ENCODE results near the gene VCL.
"Not testable (repeated sequence)": the region's sequence is repeated elsewhere in the genome, so short reads cannot be mapped to it uniquely, and the experiment has no call there.

The VCL gene

DNA sequence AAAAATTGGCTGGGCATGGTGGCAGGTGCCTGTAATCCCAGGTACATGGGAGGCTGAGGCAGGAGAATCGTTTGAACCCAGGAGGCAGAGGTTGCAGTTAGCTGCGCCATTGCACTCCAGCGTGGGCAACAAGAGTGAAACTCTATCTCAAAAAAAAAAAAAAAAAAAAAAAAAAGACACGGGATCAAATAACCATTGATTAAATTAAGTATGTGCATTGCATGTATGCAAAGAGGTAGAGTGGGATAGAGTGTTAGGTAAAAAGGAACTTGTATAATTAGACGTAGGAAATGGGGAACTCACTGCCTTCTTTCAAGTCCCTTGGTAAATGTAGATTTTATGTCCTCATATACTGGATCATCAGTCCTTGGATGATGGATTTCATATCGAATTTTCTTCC, 13.1 kb downstream of the VCL start:
- DNase-seq, result no peak

DNA sequence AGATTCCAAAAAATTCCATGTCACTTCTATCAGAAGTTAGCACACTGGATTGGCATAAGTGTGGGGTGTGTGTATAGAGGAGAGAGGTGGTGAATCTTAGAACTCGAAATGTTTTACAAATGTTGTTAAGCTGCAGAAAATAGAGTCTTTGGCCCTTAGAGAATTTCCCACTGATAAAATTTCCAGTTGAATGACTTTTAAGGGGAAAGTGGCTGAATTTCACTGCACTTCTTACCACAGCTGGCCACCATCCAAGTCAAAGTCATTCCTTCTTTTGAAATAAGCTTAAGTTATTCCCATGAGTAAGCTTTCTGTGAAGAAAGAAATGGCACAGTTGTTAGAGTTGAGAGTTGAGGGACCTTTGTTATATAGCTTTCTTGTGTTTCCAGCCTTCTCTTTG, 13.9 kb downstream of the VCL start:
- no peak for DNase-seq

DNA sequence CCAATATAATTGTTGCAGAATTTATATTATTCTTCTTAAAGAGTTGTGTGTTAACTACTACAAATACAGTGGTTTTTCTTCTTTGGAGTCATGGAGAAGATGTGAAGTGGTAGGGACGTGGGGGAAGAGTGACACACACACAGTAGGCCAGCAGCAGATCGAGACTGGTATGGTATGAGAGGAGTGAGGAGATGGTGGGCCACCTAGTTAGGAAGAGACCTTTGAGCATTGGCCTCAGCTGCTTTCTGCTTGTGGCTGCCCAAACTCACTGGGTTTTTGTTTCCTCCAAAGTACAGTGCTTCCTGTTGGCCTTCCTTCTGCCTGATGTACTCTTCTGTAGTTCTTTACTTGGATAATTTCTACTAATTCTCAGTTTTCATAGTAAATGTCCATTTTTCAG, 14.6 kb downstream of the VCL start:
- no peak for DNase-seq

DNA sequence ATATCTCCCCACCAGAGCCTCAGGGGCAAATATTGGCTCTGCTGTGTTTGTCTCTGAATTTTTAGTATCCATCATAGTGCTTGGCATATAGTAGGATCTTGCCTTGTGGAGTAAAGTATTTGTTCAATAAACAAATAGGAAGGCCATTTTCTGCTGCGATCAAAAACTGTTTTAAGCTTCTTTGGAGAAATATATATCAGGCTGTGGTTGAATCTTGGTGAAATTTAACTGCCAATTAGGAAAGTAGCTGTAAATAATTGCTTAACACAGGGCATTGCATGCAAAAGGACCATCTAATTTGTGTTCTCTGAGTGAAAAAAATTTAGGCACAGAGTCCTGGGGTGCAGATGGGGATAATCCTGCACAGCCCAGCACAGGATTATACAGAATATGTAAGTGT, 15.1 kb downstream of the VCL start:
- no peak for DNase-seq

DNA sequence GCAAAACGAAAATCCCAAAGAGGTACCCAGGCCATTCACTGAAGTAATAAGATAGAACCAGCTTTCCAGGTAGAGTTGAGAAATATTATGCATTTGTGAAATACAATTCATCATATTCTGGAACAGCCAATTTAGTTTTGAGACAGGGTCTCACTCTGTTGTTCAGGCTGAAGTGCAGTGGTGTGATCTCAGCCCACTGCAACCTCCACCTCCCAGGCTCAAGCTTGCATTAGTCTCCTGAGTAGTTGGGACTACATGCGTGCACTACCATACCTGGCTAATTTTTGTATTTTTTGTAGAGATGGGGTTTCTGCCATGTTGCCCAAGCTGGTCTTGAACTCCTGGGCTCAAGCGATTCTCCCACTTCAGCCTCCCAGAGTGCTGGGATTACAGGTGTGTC, 16.7 kb downstream of the VCL start:
- DNase-seq, result not testable (repeated sequence)

DNA sequence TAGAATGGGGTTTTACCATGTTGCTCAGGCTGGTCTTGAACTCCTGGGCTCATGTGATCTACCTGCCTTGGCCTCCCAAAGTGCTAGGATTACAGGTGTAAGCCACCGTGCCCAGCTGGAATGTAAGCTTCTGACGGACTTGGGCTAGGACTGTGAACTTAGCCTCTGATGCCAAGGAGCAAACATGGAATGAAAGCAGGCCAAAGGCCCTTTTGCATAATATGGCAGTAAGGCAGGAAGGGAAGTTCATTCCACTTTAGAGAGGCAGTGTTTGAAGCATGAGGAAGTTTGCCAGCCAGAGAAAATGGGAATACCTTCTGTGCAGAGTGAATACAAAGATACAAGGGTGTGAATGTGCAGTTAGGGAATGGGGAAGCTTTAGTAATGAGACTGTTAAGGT, 20.3 kb downstream of the VCL start:
- no peak for DNase-seq

DNA sequence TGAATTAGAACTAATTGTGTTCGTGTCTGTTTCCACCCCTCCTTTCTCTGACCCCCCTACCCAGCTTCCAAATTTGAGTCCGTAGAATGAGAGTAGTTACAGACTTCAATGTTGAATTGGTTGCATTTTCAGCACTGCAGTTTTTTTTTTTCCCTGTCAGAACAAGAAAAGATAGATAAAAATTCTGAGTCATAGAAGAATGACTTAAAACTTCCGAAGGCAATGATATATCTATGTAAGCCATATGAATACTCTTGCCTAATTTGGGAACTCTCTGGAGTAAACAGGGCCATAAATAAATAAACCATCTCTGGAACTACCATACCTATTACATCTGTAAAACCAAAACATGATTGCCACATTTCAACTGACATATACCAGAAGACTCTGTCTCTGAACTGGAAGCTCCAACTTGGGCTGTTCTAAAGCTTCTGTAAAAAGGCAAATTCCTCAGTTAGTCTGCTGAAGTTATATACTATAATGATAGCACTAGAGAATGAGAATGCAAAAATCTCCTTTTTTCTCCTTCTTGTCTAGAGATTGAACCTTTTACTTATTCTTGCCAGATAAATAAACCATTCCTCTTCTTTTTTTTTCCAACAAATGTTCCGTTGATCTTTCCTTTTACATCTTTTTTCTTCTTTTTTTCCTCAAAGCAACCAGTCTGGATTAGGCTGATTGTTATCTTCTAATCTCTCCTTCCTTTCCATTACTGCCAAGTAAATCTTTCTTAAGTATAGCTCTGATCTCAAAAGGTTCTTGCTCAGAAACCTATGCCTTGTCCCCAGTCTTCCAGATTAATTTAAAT, 23.5 kb downstream of the VCL start:
- no peak for DNase-seq

DNA sequence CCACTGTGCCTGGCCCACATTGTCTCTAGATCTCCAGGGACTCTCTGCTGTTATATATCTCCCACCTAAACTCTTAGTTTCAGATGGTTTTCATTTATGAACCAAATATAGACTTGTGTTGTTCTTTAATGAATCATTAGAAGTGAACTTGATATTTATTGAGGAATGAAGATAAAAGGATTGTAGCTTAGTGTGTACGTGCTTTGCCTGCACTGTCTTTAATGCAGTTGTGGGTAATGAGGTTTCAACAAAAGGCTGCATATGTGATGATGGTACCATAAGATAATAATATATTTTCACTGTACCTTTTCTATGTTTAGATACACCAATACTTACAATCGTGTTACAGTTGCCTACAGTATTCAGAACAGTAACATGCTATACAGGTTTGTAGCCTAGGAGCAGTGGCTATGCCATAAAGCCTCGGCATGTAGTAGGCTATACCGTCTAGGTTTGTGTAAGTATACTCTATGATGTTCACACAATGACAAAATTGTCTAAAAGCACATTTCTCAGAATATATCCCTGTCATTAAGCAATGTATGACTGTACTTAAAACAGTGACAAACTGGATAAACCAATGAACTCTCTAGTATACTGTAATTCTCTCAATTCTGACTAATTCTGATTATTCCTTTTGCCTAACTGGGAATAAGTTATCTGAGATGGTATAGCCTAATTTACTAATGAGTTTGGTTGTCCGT, 25.2 kb downstream of the VCL start:
- no peak for DNase-seq

DNA sequence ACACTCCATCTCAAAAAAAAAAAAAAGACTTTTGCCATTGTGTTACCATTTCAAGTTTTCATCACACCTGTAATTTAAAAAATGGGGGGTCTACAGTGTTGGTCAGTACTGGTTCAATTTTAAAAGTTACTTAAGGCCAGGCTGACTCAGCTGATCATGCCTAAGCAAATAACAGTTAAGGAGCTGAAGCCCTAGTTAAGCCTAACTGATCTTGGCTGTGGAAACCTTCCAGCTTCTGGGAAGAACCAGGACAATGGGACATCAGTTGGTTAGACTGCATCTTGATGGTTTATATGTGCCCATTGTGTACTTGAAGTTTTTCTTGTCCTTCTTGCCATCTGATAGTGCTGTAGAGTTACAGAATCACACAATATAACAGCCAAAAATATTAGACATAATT, 26.7 kb downstream of the VCL start:
- DNase-seq, result no peak

DNA sequence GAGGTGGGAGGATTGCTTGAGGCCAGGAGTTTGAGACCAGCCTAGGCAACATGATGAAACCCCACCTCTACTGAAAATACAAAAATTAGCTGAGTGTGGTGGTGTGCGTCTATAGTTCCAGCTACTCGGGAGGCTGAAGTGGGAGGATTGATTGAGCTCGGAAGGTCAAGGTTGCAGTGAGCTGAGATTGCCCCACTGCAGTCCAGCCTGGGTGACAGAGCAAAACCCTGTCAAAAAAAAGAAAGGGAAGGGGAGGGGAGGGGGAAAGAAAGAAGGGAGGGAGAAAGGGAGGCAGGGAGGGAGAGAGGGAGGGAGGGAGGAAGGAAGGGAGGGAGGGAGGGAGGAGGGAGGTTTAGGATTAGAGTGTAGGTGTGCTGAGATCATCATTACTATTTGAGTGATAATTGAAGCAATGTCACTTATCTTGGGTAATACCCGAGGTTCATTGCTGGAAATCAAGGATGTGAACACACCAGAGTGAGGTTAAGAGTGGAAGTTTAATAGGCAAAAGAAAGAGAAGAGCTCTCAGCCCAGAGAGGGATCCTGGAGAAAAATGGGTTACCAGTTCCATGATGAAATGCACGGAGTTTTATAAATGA, 27.6 kb downstream of the VCL start:
- DNase-seq, result no peak

DNA sequence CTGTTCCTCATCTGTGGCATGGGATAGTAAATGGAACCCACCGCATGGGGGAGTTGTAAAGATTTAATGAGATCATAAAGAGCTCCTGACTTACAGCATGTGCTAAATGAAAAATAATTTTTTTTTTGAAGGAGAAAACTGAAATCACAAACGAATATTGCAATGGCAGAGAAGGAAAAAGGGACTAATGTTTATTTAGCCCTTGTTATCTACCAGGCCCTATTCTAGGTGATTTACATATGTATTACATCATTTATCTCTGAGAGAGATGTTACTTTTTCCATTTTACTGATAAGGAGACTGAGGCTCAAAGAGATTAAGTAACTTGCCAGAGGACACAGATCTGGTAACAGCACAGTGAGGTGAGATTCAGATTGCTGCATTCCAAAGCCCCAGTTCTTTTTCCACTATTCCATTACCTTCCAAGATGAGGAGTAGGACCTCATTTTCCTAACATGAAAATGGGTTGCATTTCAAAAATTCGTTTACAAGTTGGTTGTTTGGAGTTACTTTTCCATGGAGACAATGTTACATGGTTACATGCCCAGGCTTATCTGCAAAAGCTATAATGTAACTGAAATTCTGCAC, 28.6 kb downstream of the VCL start:
- DNase-seq, result no peak

DNA sequence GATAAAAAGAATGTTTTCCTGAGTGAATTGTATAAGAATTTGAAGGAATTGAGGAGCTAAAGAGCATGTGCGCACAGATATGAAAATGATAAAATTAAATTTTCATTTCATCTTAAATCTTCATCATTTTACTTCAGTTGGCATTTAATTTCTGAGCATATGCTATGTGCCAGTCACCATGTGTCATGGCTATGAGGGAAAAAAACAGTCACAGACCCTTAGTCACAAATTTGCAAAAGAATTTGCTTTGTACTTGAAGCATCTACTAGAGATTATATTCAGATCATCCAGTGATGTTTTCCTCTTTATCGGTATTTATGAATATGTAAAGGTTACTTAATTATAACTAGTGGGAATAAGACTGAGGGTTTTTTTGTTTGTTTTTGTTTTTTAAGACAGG, 29.8 kb downstream of the VCL start:
- DNase-seq, result no peak

DNA sequence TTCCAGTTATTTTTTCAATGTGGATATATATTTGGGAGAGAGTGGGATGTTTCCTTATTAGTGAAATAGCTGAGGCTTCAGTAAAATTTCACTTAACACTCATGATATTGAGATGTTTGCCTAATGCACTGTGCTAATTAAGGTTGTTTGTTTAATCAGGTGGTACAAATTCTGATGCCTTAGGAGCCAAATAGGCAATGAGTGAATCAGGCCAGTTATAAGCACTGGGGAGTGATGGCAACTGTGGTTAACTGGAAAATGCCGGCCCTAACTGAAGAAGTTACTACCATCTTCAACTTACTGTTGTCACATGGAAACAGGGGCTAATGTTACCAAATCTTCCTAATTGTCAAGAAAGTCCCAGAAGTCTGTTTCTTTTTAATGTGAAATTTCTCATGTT, 32.0 kb downstream of the VCL start:
- DNase-seq, result no peak

DNA sequence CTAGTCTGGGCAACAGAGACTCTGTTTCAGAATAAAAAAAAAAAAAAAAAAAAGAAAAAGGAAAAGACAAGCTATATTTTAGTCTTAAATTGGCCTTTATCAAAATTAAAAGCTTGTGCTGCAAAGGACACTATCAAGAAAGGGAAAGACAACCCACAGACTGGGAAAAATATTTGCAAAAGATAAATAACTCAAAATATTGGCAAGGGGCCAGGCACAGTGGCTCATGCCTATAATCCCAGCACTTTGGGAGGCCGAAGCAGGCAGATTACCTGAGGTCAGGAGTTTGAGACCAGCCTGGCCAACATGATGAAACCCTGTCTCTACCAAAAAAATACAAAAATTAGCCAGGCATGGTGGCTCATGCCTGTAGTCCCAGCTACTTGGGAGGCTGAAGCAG, 34.3 kb downstream of the VCL start:
- DNase-seq, result not testable (repeated sequence)

DNA sequence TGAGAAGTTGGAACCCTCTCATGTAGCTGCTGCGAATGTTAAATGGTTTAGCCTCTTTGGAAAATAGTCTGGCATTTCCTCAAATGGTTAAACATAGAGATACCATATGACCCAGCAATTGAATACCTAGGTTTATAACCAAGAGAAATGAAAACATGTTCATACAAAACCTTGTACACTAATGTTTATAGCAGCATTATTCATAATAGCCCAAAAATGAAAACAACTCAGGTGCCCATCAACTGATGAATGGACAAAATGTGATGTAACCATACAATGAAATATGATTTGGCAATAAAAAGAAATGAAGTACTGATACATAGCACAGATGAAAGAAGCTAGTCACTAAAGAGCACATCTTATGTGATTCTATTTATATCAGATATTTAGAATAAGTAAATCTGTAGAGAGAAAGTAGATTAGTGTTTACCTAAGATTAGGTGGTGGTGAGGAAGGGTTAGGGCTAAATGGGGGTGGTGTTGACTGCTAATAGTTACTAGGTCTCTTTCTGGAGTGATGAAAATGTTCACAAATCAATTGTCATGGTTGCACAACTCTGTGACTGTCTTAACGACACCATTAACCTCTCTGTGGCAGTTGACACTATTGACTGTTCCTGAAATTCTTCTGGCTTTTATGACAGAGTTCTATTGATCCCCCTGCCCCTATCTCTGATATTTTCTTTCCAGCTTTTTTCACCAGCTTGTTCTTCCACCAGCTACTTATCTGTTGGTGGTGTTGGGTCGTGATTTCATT, 35.2 kb downstream of the VCL start:
- DNase-seq, result no peak

DNA sequence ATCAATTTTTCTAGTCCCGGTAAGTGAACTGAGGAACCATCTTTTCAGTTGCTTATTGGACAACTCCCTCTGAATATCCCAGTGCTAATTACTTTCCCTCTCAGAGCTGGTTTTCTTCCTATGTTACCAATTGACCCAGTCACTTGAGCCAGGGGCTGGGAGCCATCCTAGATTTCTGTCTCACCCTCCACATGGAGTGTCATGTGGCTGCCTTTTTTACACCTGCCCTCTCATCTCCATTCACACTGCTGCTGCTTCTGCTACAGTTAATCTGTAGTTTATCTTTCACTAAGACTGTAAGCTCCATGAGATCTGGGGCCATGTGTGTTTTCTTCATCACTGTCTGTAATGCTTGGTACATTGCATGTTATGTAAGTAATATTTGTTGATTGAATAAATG, 35.8 kb downstream of the VCL start:
- no peak for DNase-seq

DNA sequence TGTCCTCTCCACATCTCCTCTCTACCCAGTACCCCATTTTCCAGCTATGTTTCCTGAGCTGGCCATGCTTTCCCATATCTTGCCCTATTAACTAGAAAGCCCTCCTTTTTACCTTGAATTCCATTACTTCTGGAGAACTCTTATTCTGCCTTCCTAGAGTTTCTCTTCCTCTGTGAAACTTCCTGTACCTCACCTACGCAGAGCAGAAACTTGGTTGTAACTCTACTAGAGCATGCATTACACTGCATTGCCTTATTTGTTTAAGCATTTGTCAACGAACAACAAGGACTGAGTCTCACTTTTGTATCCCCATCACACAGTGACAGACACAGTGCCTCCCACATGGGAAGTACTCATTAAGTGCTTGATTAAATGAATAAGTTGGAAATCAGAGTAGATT, 36.4 kb downstream of the VCL start:
- DNase-seq, result no peak

DNA sequence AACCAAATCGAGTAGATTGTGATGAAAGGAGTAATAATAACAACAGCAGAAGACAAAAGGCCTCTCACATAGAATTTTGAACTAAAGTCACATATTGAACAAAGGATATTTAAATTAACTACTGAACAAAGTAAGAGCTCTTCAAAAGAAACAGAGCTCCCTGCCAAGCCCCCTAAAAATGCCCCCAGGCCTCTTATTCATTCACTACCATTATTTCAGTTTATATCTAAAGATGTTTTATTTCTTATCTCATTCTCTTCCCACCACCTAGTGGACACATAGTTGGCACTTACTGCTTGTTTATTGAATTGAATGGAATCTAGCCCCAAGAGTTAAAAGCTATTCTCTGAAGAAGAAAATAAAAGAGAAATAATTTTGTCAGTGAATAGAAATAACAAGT, 37.4 kb downstream of the VCL start:
- peak; percentile 29 for DNase-seq

DNA sequence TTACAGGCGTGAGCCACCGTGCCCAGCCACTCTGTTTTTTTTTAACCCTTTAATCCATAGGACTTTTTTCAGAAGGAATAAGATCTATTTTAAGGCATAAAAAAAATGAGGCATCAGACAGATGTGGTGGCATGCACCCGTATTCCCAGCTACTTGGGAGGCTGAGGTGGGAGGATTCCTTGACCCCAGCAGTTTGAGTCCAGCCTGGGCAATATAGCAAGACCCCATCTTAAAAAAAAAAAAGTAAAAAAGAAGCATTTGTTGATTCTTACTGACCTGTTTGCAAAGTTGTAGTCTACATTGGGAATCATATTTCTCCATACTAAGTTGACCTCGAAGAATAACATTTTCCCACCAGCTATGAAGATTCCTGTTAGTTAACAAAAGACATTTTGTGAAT, 38.6 kb downstream of the VCL start:
- DNase-seq, result no peak

DNA sequence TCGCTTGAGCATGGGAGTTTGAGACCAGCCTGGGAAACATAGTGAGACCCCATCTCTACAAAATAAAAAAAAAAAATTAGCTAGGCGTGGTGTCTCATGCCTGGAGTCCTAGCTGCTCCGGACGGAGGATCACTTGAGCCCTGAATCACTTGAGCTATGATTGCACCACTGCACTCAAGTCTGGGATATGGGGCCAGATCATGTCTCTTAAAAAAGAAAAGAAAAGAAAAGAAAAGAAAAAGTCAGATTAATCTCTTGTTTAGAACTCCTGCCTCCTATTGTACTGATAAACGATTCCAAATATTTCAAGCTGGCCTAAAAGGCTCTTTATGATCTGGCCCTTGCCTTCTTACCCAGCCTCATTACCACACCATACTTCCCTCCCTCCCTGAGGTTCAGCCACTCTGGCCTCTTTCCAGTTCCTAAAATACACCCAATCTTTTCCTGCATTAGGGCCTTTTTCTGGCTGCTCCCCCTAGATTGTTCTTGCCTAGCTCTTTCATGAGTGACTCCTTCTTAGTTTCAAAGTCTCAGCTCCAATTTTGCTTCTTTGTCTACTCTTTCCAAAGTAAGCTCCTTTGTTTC, 41.7 kb downstream of the VCL start:
- DNase-seq, result no peak

DNA sequence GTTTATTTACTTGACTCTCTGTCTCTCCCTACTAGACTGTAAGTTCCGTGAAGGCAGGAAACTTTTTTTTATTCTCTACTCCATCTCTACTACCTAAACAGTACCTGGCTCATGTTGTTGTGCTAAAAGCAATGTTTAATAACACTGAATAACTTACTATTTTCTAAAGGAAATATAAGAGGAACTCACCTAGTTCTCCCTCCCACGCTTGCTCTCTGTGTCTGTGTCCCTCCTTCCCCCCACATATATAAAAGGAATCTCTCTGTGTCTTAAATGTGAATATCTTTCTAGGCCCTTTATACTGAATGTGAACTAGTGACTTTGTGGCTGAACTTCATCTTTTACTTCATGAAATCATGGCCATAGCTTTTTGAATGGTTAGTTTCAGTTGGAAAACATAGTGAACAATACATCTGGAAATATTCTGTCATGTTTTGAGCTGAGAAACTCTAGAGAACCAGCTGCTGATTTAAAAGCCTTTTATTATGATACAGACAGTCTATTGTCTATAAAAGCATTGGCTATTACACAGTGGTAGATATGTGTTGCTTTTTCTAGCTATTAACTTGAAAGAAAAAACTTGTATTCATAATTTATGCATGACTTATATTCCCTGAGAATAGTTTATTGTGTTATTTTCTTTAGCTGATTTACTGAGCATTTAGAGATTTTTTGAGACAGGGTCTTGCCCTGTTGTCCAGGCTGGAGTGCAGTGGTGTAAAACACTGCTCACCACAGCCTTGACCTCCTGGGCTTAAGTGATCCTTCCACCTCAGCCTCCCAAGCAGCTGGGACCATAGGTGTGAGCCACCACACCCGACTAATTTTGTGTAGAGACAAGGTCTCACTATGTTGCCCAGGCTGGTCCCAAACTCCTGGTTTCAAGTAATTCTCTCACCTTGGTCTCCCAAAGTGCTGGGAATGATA, 42.5 kb downstream of the VCL start:
- DNase-seq, result no peak

DNA sequence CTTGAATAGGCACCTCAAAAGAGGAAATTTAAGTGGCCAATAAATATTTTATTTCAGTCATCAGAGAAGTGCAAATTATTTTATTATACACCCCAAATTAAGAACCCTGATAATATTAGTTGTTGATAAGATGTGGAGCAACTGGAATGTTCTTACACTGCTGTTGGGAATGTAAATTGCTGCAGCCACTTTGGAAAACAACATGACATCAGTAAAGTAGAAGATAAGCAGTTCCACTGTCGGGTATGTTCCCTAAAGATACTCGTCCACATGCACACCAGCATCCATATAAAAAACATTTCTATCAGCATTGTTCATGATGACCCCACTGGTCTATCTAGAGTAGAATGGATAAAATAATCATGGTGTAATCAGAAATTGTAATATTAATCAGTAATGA, 46.5 kb downstream of the VCL start:
- DNase-seq, result no peak

Measured in CD4-positive, alpha-beta T cell treated with Interleukin-21 for 1 hour (primary cell).